ENCODE measurements around the gene WASHC4.

- TF ChIP-seq, protein P1, sequence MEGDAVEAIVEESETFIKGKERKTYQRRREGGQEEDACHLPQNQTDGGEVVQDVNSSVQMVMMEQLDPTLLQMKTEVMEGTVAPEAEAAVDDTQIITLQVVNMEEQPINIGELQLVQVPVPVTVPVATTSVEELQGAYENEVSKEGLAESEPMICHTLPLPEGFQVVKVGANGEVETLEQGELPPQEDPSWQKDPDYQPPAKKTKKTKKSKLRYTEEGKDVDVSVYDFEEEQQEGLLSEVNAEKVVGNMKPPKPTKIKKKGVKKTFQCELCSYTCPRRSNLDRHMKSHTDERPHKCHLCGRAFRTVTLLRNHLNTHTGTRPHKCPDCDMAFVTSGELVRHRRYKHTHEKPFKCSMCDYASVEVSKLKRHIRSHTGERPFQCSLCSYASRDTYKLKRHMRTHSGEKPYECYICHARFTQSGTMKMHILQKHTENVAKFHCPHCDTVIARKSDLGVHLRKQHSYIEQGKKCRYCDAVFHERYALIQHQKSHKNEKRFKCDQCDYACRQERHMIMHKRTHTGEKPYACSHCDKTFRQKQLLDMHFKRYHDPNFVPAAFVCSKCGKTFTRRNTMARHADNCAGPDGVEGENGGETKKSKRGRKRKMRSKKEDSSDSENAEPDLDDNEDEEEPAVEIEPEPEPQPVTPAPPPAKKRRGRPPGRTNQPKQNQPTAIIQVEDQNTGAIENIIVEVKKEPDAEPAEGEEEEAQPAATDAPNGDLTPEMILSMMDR (IDR thresholded peaks at IDR 0.05; ENCODE audit: low read length) = no peak
- TF ChIP-seq EZH2 (optimal IDR thresholded peaks at IDR 0.05; ENCODE audit: low read depth, low read length) (no peak), EZH2phosphoT487 (IDR thresholded peaks at IDR 0.05; ENCODE audit: low read length) (no peak)
Measured at GRCh38 chr12:105156260-105156659, 48.7 kb downstream of the WASHC4 start.
